H1 (cell line): ENCODE results near the gene SLC22A23. TPM values are rescaled to one million over a fixed set of nuclear protein-coding genes. Genes with fewer than 3 reads are reported as not detected.

Experiments
- CTBP2 ChIP-seq: IDR thresholded peaks from 2 replicates; pipeline ENCODE4 v1.7.0; 2011; ENCODE audit warnings: borderline replicate concordance, mild to moderate bottlenecking, moderate library complexity, mixed read lengths, low read length; ENCODE audit not compliant: insufficient read depth, insufficient read length
- KDM4A ChIP-seq: IDR thresholded peaks from one replicate; pipeline ENCODE4 v1.7.1; 2012; ENCODE audit warnings: low read depth, mild to moderate bottlenecking, moderate library complexity, low read length, inconsistent platforms; ENCODE audit not compliant: severe bottlenecking
- polyA plus RNA-seq, 7 experiments: library from polyadenylated mRNA; depleted of rRNA in 3 of 7; stranded (reverse) in 5 of 7; unstranded in 2 of 7; fragments of >200 nt in 5 of 7; fragments of 200-250 nt in 2 of 7; gene quantifications; 1 replicate in 5 of 7; 2 replicates in 1 of 7; 4 replicates in 1 of 7; pipeline versions ENCODE4 v1.2.1 to v1.2.3, GENCODE V29; 2011 to 2013; ENCODE audit warnings: missing spikeins in 2 of 7, mixed read lengths in 2 of 7
- total RNA-seq: library from RNA; stranded (reverse); fragmentation: NEBNext Ultra II Directional; extraction: Animal tissue kit (Norgen Biotek cat#: 25700); gene quantifications from 2 replicates; pipeline ENCODE4 v1.2.1, GENCODE V29; 2021

Gene SLC22A23
- total and polyA plus RNA-seq, 2 of the 8 experiments (the other 6 are each of a cell fraction or from before 2014, with no cell fraction given): 9.9 to 38.4 TPM

GRCh38 chr6:3406362-3406821 lies 50.5 kb downstream of the SLC22A23 start (continued):
- TF ChIP-seq CTBP2 (no peak), KDM4A (no peak)
